Neural progenitor cell (in vitro differentiated cells): ENCODE results near the gene CD9. TPM values are rescaled to one million over a fixed set of nuclear protein-coding genes. Genes with fewer than 3 reads are reported as not detected.

Experiments used
- DNase-seq: peaks from one replicate; pipeline ENCODE4 v3.0.0-alpha.2; 2016; ENCODE audit warnings: low spot score
- H2AFZ ChIP-seq: fragments of 200-600 bp; sonication (generic); replicated peaks from 2 replicates; pipeline ENCODE4 v1.6.1; 2016; ENCODE audit warnings: antibody characterized with exemption
- H3F3A ChIP-seq: fragments of 200-600 bp; sonication (generic); 2 replicates; pipeline ENCODE4 v1.6.1; 2016; ENCODE audit warnings: antibody characterized with exemption, low read depth
- H3K27ac ChIP-seq: fragments of 200-600 bp; sonication (generic); 2 replicates; pipeline ENCODE4 v1.5.1; 2016; ENCODE audit warnings: mild to moderate bottlenecking
- H3K27me3 ChIP-seq: fragments of 200-600 bp; sonication (generic); 2 replicates; pipeline ENCODE4 v1.6.1; 2016; ENCODE audit warnings: mild to moderate bottlenecking, moderate library complexity
- H3K36me3 ChIP-seq: fragments of 200-600 bp; sonication (generic); 2 replicates; pipeline ENCODE4 v1.5.1; 2016
- H3K4me1 ChIP-seq: fragments of 200-600 bp; sonication (generic); 2 replicates; pipeline ENCODE4 v1.6.1; 2016; ENCODE audit warnings: mixed run types
- H3K4me2 ChIP-seq: fragments of 200-600 bp; sonication (generic); 2 replicates; pipeline ENCODE4 v1.6.1; 2016
- H3K4me3 ChIP-seq: fragments of 200-600 bp; sonication (generic); 2 replicates; pipeline ENCODE4 v1.5.1; 2016
- H3K79me2 ChIP-seq: fragments of 200-600 bp; sonication (generic); 2 replicates; pipeline ENCODE4 v1.6.1; 2016; ENCODE audit warnings: low read depth
- H3K9ac ChIP-seq: fragments of 200-600 bp; sonication (generic); 2 replicates; pipeline ENCODE4 v1.6.1; 2016
- H3K9me3 ChIP-seq: fragments of 200-600 bp; sonication (generic); 2 replicates; pipeline ENCODE4 v1.5.1; 2016; ENCODE audit warnings: low read depth
- H4K20me1 ChIP-seq: fragments of 200-600 bp; sonication (generic); 2 replicates; pipeline ENCODE4 v1.6.1; 2016; ENCODE audit warnings: low read depth
- H3K27ac Mint-ChIP-seq: 3 replicates; pipeline ENCODE4 v1.8.0; 2021; ENCODE audit warnings: mixed read lengths
- H3K27me3 Mint-ChIP-seq: 2 replicates; pipeline ENCODE4 v1.8.0; 2022; ENCODE audit warnings: low read depth, mild to moderate bottlenecking, inconsistent platforms, moderate library complexity, mixed read lengths; ENCODE audit not compliant: insufficient read depth
- H3K36me3 Mint-ChIP-seq: 3 replicates; pipeline ENCODE4 v1.8.0; 2021; ENCODE audit warnings: mixed read lengths
- H3K4me1 Mint-ChIP-seq: 3 replicates; pipeline ENCODE4 v1.8.0; 2021; ENCODE audit warnings: mixed read lengths
- H3K4me3 Mint-ChIP-seq: 3 replicates; pipeline ENCODE4 v1.8.0; 2021; ENCODE audit warnings: mild to moderate bottlenecking, moderate library complexity, mixed read lengths
- H3K9me3 Mint-ChIP-seq: 3 replicates; pipeline ENCODE4 v1.8.0; 2020; ENCODE audit warnings: mixed read lengths
- EZH2 ChIP-seq: fragments of 200-600 bp; sonication (generic); IDR thresholded peaks from 2 replicates; pipeline ENCODE4 v1.6.1; 2017; ENCODE audit warnings: antibody characterized with exemption, mild to moderate bottlenecking, moderate library complexity
- EZH2phosphoT487 ChIP-seq: fragments of 200-600 bp; sonication (generic); IDR thresholded peaks from 2 replicates; pipeline ENCODE4 v1.6.1; 2017; ENCODE audit warnings: antibody characterized with exemption
- total RNA-seq: library from RNA; depleted of rRNA; stranded (reverse); fragments of >200 nt; gene quantifications from 2 replicates; pipeline ENCODE4 v1.2.3, GENCODE V29; 2015; ENCODE audit warnings: low replicate concordance
- TF ChIP-seq, protein P1 (sequence below): fragments of 200-600 bp; sonication (generic); IDR thresholded peaks from 2 replicates; pipeline ENCODE4 v1.5.1; 2017; ENCODE audit warnings: antibody characterized with exemption, mild to moderate bottlenecking

The CD9 gene
- total RNA-seq, 1 donor from 2014 or later, result 3.6 TPM

DNA sequence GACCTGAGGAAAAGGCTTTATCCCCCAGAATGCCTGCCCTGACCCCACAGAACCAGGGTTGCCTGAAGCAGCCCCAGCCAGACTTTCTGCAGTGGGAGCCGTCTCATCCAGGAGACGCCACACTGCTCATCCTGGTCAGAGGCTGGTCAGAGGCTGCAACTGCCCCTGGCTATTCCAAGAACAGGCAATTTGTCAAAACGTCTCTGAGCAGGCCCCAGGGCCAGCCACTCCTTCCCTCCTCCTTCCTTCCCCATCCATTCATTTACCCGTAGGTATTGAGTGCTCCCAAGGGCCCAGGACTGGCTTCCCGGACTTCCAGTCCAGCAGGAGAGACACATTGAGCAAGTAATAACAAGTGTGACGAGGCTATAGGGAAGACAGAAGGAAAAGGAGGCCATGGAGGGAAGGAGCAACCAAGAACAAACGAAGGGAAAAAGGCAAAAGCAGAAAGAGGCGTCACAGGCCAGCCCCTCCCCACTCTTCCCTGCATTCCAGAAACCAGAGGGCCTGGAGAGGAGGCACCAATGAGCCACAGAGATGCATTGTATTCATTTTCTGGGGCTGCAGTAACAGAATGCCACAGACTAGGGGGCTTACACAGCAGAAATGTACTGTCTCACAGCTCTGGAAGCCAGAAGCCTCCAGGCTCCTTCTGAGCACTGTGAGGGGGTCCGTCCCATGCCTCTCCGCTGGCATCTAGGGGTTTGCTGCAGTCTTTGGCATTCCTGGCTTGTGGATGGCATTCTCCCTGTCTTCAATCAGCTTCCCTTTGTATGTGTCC lies 21.0 kb upstream of the CD9 start:
- Mint-ChIP-seq H3K9me3 (peaks cover 1% of the 10 kb centered on the region), H3K27ac (peak overlapping the region; percentile 58)
- DNase-seq, result peak; percentile 76

DNA sequence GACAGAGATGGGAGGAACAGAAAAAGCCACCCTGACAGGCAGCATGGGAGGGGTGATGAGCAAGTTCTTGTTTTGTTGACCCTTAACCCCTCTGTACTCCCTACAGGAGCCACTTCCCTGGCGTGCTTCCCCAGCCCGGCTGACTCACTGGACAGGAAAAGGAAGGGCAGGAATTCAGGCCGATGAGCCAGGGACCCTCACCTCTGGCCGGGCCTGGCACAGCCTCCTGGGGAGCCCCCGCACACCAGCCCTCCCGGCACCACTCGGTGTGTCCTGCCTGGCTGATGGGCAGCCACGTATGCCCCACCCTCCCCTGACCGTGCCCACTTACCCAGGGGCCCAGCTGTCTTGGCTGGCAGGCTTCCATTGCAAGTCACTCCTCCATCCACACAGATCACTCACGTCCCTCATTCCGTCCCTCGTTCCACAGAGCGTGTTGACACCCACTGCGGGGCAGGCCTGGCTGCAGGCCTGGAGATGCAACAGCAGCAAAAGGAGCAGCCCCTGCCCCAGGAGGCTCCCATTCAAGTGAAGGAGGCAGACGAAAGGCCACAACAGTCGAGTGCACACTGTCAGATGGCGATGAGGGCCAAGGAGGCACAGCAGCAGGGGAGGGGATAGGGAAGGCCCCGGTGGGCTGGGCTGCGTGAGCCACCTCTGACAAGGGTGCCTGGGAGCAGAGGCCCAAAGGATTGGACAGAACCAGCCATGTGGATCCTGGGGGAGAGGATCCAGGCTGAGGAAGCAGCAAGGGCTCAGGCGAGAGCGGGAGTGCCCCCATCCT lies 19.7 kb upstream of the CD9 start:
- Mint-ChIP-seq H3K4me3 (no peak overlapping the region), H3K4me1 (peaks cover 20% of the 10 kb centered on the region), H3K9me3 (peaks cover 2% of the 10 kb centered on the region), H3K27ac (peak overlapping the region; percentile 10), H3K36me3 (no peaks in the 10 kb centered on the region), H3K27me3 (peaks cover 13% of the 10 kb centered on the region)
- Histone ChIP-seq H3K4me1 (peaks cover 11% of the 10 kb centered on the region), H3K27ac (no peak overlapping the region), H4K20me1 (no peaks in the 10 kb centered on the region), H2AFZ (peak overlapping the region; percentile 37), H3K4me2 (no peak overlapping the region), H3F3A (no peaks in the 10 kb centered on the region), H3K9ac (no peak overlapping the region), H3K9me3 (no peaks in the 10 kb centered on the region), H3K4me3 (no peak overlapping the region), H3K27me3 (no peaks in the 10 kb centered on the region), H3K36me3 (no peaks in the 10 kb centered on the region), H3K79me2 (no peaks in the 10 kb centered on the region)
- DNase-seq, result no peak
- TF ChIP-seq EZH2, result no peak
- TF ChIP-seq, protein P1, sequence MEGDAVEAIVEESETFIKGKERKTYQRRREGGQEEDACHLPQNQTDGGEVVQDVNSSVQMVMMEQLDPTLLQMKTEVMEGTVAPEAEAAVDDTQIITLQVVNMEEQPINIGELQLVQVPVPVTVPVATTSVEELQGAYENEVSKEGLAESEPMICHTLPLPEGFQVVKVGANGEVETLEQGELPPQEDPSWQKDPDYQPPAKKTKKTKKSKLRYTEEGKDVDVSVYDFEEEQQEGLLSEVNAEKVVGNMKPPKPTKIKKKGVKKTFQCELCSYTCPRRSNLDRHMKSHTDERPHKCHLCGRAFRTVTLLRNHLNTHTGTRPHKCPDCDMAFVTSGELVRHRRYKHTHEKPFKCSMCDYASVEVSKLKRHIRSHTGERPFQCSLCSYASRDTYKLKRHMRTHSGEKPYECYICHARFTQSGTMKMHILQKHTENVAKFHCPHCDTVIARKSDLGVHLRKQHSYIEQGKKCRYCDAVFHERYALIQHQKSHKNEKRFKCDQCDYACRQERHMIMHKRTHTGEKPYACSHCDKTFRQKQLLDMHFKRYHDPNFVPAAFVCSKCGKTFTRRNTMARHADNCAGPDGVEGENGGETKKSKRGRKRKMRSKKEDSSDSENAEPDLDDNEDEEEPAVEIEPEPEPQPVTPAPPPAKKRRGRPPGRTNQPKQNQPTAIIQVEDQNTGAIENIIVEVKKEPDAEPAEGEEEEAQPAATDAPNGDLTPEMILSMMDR, result no peak
- TF ChIP-seq EZH2phosphoT487, result no peak

More for the DNA sequence above, 21.0 kb upstream of the CD9 start:
- Histone ChIP-seq H3K27ac (no peak overlapping the region), H3K9ac (no peak overlapping the region), H4K20me1 (no peaks in the 10 kb centered on the region), H3K9me3 (no peaks in the 10 kb centered on the region), H3K4me1 (peaks cover 11% of the 10 kb centered on the region), H3K4me2 (peak overlapping the region; percentile 4), H3F3A (no peaks in the 10 kb centered on the region), H3K36me3 (no peaks in the 10 kb centered on the region), H3K27me3 (no peaks in the 10 kb centered on the region), H3K79me2 (no peaks in the 10 kb centered on the region), H2AFZ (peak overlapping the region; percentile 90), H3K4me3 (no peak overlapping the region)
- peaks cover 13% of the 10 kb centered on the region for H3K27me3 Mint-ChIP-seq
- no peak for TF ChIP-seq EZH2phosphoT487
- TF ChIP-seq, protein P1, result peak; percentile 27
- no peak for TF ChIP-seq EZH2
- no peaks in the 10 kb centered on the region for H3K36me3 Mint-ChIP-seq
- H3K4me3 Mint-ChIP-seq, result no peak overlapping the region
- H3K4me1 Mint-ChIP-seq, result peaks cover 20% of the 10 kb centered on the region

DNA sequence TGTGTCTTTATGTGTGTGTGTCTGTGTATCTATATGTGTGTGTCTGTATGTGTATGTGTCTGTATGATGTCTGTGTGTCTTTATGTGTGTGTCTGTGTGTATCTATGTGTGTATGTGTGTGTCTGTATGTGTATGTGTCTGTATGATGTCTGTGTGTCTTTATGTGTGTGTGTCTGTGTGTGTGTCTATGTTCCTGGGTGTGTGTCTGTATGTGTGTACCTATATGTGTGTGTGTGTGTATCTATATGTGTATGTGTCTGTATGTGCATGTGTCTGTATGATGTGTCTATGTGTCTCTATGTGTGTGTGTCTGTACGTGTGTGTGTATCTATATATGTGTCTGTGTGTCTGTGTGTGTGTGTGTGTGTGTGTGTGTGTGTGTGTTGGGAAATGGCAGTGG lies 19.0 kb upstream of the CD9 start:
- H3F3A ChIP-seq, result no peaks in the 10 kb centered on the region
- peaks cover 11% of the 10 kb centered on the region for H3K4me1 ChIP-seq
- no peak overlapping the region for H3K4me3 Mint-ChIP-seq
- H3K27me3 ChIP-seq, result no peaks in the 10 kb centered on the region
- H3K4me3 ChIP-seq, result no peak overlapping the region
- peaks cover 20% of the 10 kb centered on the region for H3K4me1 Mint-ChIP-seq
- H4K20me1 ChIP-seq, result no peaks in the 10 kb centered on the region
- no peak overlapping the region for H3K9ac ChIP-seq
- H3K9me3 Mint-ChIP-seq, result peaks cover 4% of the 10 kb centered on the region
- H2AFZ ChIP-seq, result no peak overlapping the region
- no peaks in the 10 kb centered on the region for H3K9me3 ChIP-seq
- H3K36me3 ChIP-seq, result no peaks in the 10 kb centered on the region
- no peak overlapping the region for H3K27ac ChIP-seq
- no peak for DNase-seq
- peaks cover 15% of the 10 kb centered on the region for H3K27me3 Mint-ChIP-seq
- H3K79me2 ChIP-seq, result no peaks in the 10 kb centered on the region
- H3K4me2 ChIP-seq, result no peak overlapping the region
- TF ChIP-seq EZH2 (no peak), EZH2phosphoT487 (no peak)
- TF ChIP-seq, protein P1, result no peak
- no peaks in the 10 kb centered on the region for H3K36me3 Mint-ChIP-seq
- H3K27ac Mint-ChIP-seq, result no peak overlapping the region
